Measurements from ENCODE around the gene NTN4. TPM values are rescaled to one million over a fixed set of nuclear protein-coding genes. Genes with fewer than 3 reads are reported as not detected.
A peak's percentile ranks its signal among the peaks of the same experiment; 100 is the strongest.

The NTN4 gene
- total and polyA plus RNA-seq, 4 donors = 22.1 to 72.4 (median 53.5) TPM

DNA sequence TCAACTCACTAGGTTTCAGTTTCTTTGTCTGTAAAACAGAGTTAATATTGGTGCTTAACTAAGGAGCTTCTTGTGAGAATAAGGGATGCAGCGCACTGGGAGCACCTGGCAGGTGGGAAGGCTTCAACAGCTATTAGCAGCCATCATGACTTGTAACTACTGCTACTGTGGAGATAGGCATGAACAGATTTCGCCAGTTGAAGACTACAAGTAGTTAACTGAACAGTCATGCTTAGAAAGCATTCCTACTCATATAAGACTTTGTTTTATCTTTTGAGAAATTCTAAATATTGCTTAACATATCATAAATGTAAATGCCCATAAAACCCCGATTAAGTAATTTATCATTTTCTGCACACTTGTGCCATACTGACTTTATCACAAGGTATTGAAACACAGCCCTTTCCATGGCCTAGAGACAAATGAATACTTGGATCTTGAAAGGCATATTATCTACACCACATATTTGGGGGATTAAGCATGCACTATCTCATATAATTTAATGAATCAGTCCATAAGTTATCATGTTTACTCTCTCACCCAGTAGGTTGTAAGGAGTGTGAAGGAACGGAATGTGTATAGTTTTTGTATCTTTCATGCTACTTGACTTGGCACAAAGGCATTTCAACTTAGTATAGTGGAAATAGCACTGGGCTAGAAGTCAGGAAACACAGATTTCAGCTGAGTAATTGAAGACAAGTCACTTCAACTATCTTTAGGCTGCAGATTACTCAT lies 16.1 kb downstream of the NTN4 start:
- Histone ChIP-seq H3K9ac (ENCODE audit: insufficient read depth in 1 of 2, low read length in 2 of 2) (no peak overlapping the region), H3K36me3 (ENCODE audit: control insufficient read depth in 4 of 4, insufficient read depth in 4 of 4, low read length in 4 of 4) (peaks cover 0 to 2% (median 0%) of the 10 kb centered on the region in 4 donors), H3K4me3 (no peak overlapping the region), H3K27me3 (ENCODE audit: control insufficient read depth in 3 of 3, insufficient read depth in 3 of 3, low read length in 2 of 3) (no peaks in the 10 kb centered on the region), H3K9me3 (ENCODE audit: control insufficient read depth in 4 of 4, insufficient read depth in 3 of 4, low read length in 3 of 4) (no peaks in the 10 kb centered on the region), H3K27ac (ENCODE audit: low read depth in 1 of 2, low read length in 1 of 2) (no peak overlapping the region), H3K4me1 (ENCODE audit: control insufficient read depth in 5 of 5, insufficient read depth in 5 of 5, low read length in 5 of 5) (peaks cover 0 to 5% (median 0%) of the 10 kb centered on the region in 5 donors)
- 85 to 90% methylated on average over 4 of the region's 4 CpGs for WGBS, 2 donors
- DNase-seq (no peak), ATAC-seq (ENCODE audit: insufficient read depth, low FRiP score) (no peak)
- TF ChIP-seq, protein P1, sequence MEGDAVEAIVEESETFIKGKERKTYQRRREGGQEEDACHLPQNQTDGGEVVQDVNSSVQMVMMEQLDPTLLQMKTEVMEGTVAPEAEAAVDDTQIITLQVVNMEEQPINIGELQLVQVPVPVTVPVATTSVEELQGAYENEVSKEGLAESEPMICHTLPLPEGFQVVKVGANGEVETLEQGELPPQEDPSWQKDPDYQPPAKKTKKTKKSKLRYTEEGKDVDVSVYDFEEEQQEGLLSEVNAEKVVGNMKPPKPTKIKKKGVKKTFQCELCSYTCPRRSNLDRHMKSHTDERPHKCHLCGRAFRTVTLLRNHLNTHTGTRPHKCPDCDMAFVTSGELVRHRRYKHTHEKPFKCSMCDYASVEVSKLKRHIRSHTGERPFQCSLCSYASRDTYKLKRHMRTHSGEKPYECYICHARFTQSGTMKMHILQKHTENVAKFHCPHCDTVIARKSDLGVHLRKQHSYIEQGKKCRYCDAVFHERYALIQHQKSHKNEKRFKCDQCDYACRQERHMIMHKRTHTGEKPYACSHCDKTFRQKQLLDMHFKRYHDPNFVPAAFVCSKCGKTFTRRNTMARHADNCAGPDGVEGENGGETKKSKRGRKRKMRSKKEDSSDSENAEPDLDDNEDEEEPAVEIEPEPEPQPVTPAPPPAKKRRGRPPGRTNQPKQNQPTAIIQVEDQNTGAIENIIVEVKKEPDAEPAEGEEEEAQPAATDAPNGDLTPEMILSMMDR (IDR thresholded peaks at IDR 0.05; ENCODE audit: control extremely low read depth, extremely low read depth) = no peak

- TF ChIP-seq, protein P1 (IDR thresholded peaks at IDR 0.05; ENCODE audit: control extremely low read depth, extremely low read depth) = no peak
- ATAC-seq (ENCODE audit: insufficient read depth, low FRiP score) = no peak
- peaks cover 0 to 2% (median 0%) of the 10 kb centered on the region in 4 donors for H3K36me3 ChIP-seq (ENCODE audit: control insufficient read depth in 4 of 4, insufficient read depth in 4 of 4, low read length in 4 of 4)
- no peak for DNase-seq
- H3K4me1 ChIP-seq (ENCODE audit: control insufficient read depth in 5 of 5, insufficient read depth in 5 of 5, low read length in 5 of 5) = peaks cover 0 to 5% (median 0%) of the 10 kb centered on the region in 5 donors
- no peak overlapping the region for H3K27ac ChIP-seq (ENCODE audit: low read depth in 1 of 2, low read length in 1 of 2)
- H3K9ac ChIP-seq (ENCODE audit: insufficient read depth in 1 of 2, low read length in 2 of 2) = no peak overlapping the region
- no peaks in the 10 kb centered on the region for H3K27me3 ChIP-seq (ENCODE audit: control insufficient read depth in 3 of 3, insufficient read depth in 3 of 3, low read length in 2 of 3)
- WGBS, 2 donors = 95 to 96% methylated on average over 6 of the region's 6 CpGs
- no peak overlapping the region for H3K4me3 ChIP-seq
- H3K9me3 ChIP-seq (ENCODE audit: control insufficient read depth in 4 of 4, insufficient read depth in 3 of 4, low read length in 3 of 4) = no peaks in the 10 kb centered on the region
These were observed 17.2 kb downstream of the NTN4 start for GRCh38 chr12:95773320-95773719.

DNA sequence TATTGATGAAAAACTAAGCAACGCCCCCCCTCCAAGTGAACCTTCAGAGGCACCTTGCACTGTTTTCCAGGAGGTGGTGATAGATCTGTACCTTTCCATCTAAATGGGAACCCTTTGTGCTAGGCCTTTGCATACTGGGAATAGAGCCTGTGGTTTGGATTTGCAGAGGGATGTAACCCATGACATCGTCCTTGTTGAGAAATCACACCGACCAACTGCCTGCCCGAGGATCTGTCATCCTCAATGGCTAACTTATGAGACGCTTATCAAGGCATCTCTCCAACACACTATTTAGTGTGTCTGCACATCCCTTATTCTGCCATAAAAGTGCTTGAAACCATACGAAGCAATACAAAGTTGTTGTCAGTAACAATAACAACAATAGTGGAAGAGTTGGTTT lies 22.9 kb downstream of the NTN4 start:
- TF ChIP-seq, protein P1 (IDR thresholded peaks at IDR 0.05; ENCODE audit: control extremely low read depth, extremely low read depth) = no peak
- peak overlapping the region in 1 of 2 donors; percentile 53 for H3K27ac ChIP-seq (ENCODE audit: low read depth in 1 of 2, low read length in 1 of 2)
- no peak for DNase-seq
- H3K9me3 ChIP-seq (ENCODE audit: control insufficient read depth in 4 of 4, insufficient read depth in 3 of 4, low read length in 3 of 4) = no peaks in the 10 kb centered on the region
- H3K9ac ChIP-seq (ENCODE audit: insufficient read depth in 1 of 2, low read length in 2 of 2) = no peak overlapping the region
- 78 to 87% methylated on average over 6 of the region's 6 CpGs for WGBS, 2 donors
- no peak overlapping the region for H3K4me3 ChIP-seq
- no peaks in the 10 kb centered on the region for H3K27me3 ChIP-seq (ENCODE audit: control insufficient read depth in 3 of 3, insufficient read depth in 3 of 3, low read length in 2 of 3)
- H3K4me1 ChIP-seq (ENCODE audit: control insufficient read depth in 5 of 5, insufficient read depth in 5 of 5, low read length in 5 of 5) = peaks cover 0 to 14% (median 0%) of the 10 kb centered on the region in 5 donors
- no peak for ATAC-seq (ENCODE audit: insufficient read depth, low FRiP score)
- H3K36me3 ChIP-seq (ENCODE audit: control insufficient read depth in 4 of 4, insufficient read depth in 4 of 4, low read length in 4 of 4) = peaks cover 0 to 2% (median 0%) of the 10 kb centered on the region in 4 donors
